GM12872 (cell line): ENCODE results near the gene KCNK10.

Source experiments
- CTCF ChIP-seq: IDR thresholded peaks from 3 replicates; pipeline ENCODE4 v1.5.1; 2011; ENCODE audit warnings: low read depth, mild to moderate bottlenecking, low read length, moderate library complexity; ENCODE audit not compliant: insufficient read depth

KCNK10 gene

GRCh38 chr14:88289234-88289633 lies 33.8 kb downstream of the KCNK10 start:
- TF ChIP-seq CTCF: no peak

GRCh38 chr14:88286309-88286708 lies 36.8 kb downstream of the KCNK10 start:
- no peak for TF ChIP-seq CTCF

- TF ChIP-seq CTCF: no peak
These were observed 41.6 kb downstream of the KCNK10 start for GRCh38 chr14:88281447-88281846.

GRCh38 chr14:88276923-88277596 lies 46.0 kb downstream of the KCNK10 start:
- TF ChIP-seq CTCF: no peak

GRCh38 chr14:88272390-88273269 lies 50.4 kb downstream of the KCNK10 start:
- no peak for TF ChIP-seq CTCF

GRCh38 chr14:88271205-88271604 lies 51.9 kb downstream of the KCNK10 start:
- TF ChIP-seq CTCF: no peak

GRCh38 chr14:88270776-88271175 lies 52.3 kb downstream of the KCNK10 start:
- no peak for TF ChIP-seq CTCF
